Heart left ventricle (tissue), 16 donors: ENCODE measurements around the gene SLCO3A1. TPM values are rescaled to one million over a fixed set of nuclear protein-coding genes. Genes with fewer than 3 reads are reported as not detected.

Experiments
- ATAC-seq, 4 donors: fragments of 200-7000 bp; cut with Tn5 transposase; one replicate each; pipeline ENCODE4 v1.9.1; 2020 to 2022; ENCODE audit warnings: moderate library complexity in 4 of 4, mild to moderate bottlenecking in 3 of 4, moderate number of reproducible peaks in 1 of 4
- DNase-seq, 5 donors: peaks; one replicate each; pipeline ENCODE4 v3.0.0-alpha.2; 2020
- H3K27ac ChIP-seq, 12 donors: fragments of 200-600 bp; sonication (generic) in 4 of 12; one replicate each; pipeline versions ENCODE4 v1.5.0 to v1.8.0; 2016 to 2022; ENCODE audit warnings: mild to moderate bottlenecking in 2 of 12
- H3K27me3 ChIP-seq, 9 donors: fragments of 200-600 bp; sonication (generic) in 2 of 9; one replicate each; pipeline versions ENCODE4 v1.5.1 to v1.8.0; 2016 to 2022; ENCODE audit warnings: mild to moderate bottlenecking in 3 of 9
- H3K36me3 ChIP-seq, 9 donors: fragments of 200-600 bp; sonication (generic) in 2 of 9; one replicate each; pipeline versions ENCODE4 v1.5.0 to v1.8.0; 2018 to 2022; ENCODE audit warnings: mild to moderate bottlenecking in 2 of 9
- H3K4me1 ChIP-seq, 12 donors: fragments of 200-600 bp; sonication (generic) in 4 of 12; one replicate each; pipeline versions ENCODE4 v1.5.0 to v1.8.0; 2016 to 2022; ENCODE audit warnings: mild to moderate bottlenecking in 3 of 12
- H3K4me3 ChIP-seq, 12 donors: fragments of 200-600 bp; sonication (generic) in 4 of 12; one replicate each; pipeline versions ENCODE4 v1.5.0 to v1.8.0; 2017 to 2022; ENCODE audit warnings: mild to moderate bottlenecking in 9 of 12, moderate library complexity in 4 of 12
- H3K9me3 ChIP-seq, 12 donors: fragments of 200-600 bp; sonication (generic) in 4 of 12; one replicate each; pipeline versions ENCODE4 v1.5.0 to v1.8.0; 2016 to 2022; ENCODE audit warnings: mild to moderate bottlenecking in 1 of 12
- POLR2A ChIP-seq, 2 donors: fragments of 450-650 bp; IDR thresholded peaks; one replicate each; pipeline ENCODE4 v1.6.1; 2017; ENCODE audit warnings: antibody characterized with exemption in 2 of 2, mild to moderate bottlenecking in 2 of 2, moderate library complexity in 2 of 2
- WGBS, 4 donors: extraction: QIAGEN DNeasy Blood & Tissue Kit in 2 of 4; methylation state at CpG; one replicate each; pipeline versions ENCODE4 v1.1.5 to v1.1.7; 2013 to 2018; 5-methylcytosine and 5-hydroxymethylcytosine counted together
- intact Hi-C, 10 donors: fragments of 100-400 bp; cut with DNase I; formaldehyde crosslinking; loops; one replicate each; pipeline versions ENCODE4 v1.11.1 to v1.14.2; 2022
- polyA plus RNA-seq, 2 donors: library from polyadenylated mRNA; stranded (reverse); fragments of 200-250 nt; gene quantifications; one replicate each; pipeline ENCODE4 v1.2.3, GENCODE V29; 2013
- total RNA-seq, 9 donors: library from RNA; depleted of rRNA in 2 of 9; stranded (reverse); fragments of >200 nt in 2 of 9; fragmentation: NEBNext Ultra II Directional in 3 of 9; extraction: Animal tissue kit (Norgen Biotek cat#: 25700) in 3 of 9; gene quantifications; one replicate each; pipeline versions ENCODE4 v1.1.0 to v1.2.4, GENCODE V29; 2016 to 2023
- TF ChIP-seq, protein P1 (sequence below), 12 donors: fragments of 200-600 bp; sonication (generic) in 4 of 12; IDR thresholded peaks; one replicate each; pipeline versions ENCODE4 v1.5.0 to v1.8.0; 2018 to 2022; ENCODE audit warnings: antibody characterized with exemption in 12 of 12, mild to moderate bottlenecking in 5 of 12
- donor health status: ischemic (EF 13 %, LVEDD 7.1; RV severe dilation, severe dysfunction).
- donor health status: healthy with polysubstance abuse.
- donor health status: DM: no; HTN: yes; CAD: no.
- donor health status: DM: no; HTN: no; CAD: no.
- donor health status: ischemic (EF 25% LVEDD 6.9; RV normal size, moderate dysfunction).
- donor health status: ischemic (EF 25% LVEDD 5.7; RV mildly dilated, moderate dysfunction).
- donor health status: healthy.
- donor health status: DM: yes; HTN: yes; CAD: no.
- donor health status: ischemic (EF 35%, LVEDD 5.7; RV mildly dilated, moderate dysfunction).
- donor health status: nonischemic (EF 11% LVEDD 7.7; RV severe dilation, severe dysfunction).
- donor health status: DM: yes; HTN: yes; CAD: no.
- donor health status: PGD.
- donor health status: ischemic (EF 29% LVEDD 5.4; RV normal size, mild dysfunction).
- donor health status: nonischemic (EF 23%, LVEDD 6.1; RV moderate dilation, normal function).

SLCO3A1 gene
- total and polyA plus RNA-seq, 11 donors: 26.3 to 64.2 (median 50.2) TPM

DNA sequence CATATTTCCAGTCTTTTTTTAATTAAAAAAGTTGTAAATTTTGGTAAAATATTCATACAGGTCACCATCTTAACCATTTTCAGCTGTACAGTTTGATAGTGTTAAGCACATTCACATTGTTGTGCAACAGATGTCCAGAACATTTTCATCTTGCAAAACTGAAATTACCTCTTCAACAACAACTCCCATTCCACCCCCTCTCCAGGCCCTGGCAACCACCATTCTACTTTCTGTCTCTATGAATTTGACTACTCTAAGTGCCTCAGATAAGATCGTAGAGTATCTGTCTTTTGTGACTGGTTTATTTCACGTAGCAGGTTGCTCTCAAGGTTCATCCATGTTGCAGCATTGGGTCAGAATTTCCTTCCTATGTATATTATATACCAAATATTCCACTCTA, 76.0 kb downstream of the SLCO3A1 start:
- Histone ChIP-seq H3K27ac (peak overlapping the region in 7 of 12 donors; percentile 7 to 59 (median 24)), H3K4me1 (peaks cover 0 to 61% (median 53%) of the 10 kb centered on the region in 12 donors), H3K27me3 (no peaks in the 10 kb centered on the region), H3K36me3 (no peaks in the 10 kb centered on the region), H3K9me3 (peaks cover 0 to 8% (median 0%) of the 10 kb centered on the region in 12 donors), H3K4me3 (no peak overlapping the region)
- DNase-seq: peak in 1 of 5 donors; percentile 52
- intact Hi-C loops: loop anchor here in 4 of 10 donors (5.0 kb wide), 4 partner anchors 37 to 77 kb away; partner anchors contain the start of gene SLCO3A1 (in 1 of the 4)
- TF ChIP-seq, protein P1, sequence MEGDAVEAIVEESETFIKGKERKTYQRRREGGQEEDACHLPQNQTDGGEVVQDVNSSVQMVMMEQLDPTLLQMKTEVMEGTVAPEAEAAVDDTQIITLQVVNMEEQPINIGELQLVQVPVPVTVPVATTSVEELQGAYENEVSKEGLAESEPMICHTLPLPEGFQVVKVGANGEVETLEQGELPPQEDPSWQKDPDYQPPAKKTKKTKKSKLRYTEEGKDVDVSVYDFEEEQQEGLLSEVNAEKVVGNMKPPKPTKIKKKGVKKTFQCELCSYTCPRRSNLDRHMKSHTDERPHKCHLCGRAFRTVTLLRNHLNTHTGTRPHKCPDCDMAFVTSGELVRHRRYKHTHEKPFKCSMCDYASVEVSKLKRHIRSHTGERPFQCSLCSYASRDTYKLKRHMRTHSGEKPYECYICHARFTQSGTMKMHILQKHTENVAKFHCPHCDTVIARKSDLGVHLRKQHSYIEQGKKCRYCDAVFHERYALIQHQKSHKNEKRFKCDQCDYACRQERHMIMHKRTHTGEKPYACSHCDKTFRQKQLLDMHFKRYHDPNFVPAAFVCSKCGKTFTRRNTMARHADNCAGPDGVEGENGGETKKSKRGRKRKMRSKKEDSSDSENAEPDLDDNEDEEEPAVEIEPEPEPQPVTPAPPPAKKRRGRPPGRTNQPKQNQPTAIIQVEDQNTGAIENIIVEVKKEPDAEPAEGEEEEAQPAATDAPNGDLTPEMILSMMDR (IDR thresholded peaks at IDR 0.05): no peak
- no peak for TF ChIP-seq POLR2A (IDR thresholded peaks at IDR 0.05)
- WGBS, 4 donors: 51 to 70% (median 54%) methylated on average over 2 of the region's 2 CpGs
- peak; percentile 57 to 83 (median 73) for ATAC-seq

DNA sequence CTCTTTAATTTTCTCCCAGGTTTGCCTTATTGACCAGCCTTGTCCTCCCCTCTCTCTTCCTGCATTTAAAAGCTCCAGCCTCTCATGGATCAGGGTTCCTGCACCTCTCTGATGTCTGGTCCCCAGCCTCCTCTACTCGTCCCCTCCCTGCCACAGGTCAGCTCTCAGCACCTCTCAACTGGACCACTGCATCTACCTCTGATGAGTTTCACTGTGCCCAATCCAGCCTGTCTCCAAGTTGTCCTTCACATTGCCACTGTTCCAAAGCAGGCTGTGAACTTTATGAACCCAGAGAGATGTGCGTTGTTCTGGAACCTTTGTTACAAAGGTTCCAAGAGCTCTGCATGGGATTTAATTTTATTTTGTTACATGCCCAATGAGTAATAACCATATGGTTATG, 76.6 kb downstream of the SLCO3A1 start:
- Histone ChIP-seq H3K9me3 (peaks cover 0 to 10% (median 0%) of the 10 kb centered on the region in 12 donors), H3K27me3 (no peaks in the 10 kb centered on the region), H3K36me3 (no peaks in the 10 kb centered on the region), H3K4me3 (no peak overlapping the region), H3K27ac (peak overlapping the region in 8 of 12 donors; percentile 7 to 44 (median 22)), H3K4me1 (peaks cover 0 to 55% (median 48%) of the 10 kb centered on the region in 12 donors)
- ATAC-seq (peak in 3 of 4 donors; percentile 38 to 61 (median 51)), DNase-seq (no peak)
- 59 to 74% (median 63%) methylated on average over 2 of the region's 2 CpGs for WGBS, 4 donors
- TF ChIP-seq, protein P1 (IDR thresholded peaks at IDR 0.05): no peak
- TF ChIP-seq POLR2A (IDR thresholded peaks at IDR 0.05): no peak
- intact Hi-C loops: no loop called here

DNA sequence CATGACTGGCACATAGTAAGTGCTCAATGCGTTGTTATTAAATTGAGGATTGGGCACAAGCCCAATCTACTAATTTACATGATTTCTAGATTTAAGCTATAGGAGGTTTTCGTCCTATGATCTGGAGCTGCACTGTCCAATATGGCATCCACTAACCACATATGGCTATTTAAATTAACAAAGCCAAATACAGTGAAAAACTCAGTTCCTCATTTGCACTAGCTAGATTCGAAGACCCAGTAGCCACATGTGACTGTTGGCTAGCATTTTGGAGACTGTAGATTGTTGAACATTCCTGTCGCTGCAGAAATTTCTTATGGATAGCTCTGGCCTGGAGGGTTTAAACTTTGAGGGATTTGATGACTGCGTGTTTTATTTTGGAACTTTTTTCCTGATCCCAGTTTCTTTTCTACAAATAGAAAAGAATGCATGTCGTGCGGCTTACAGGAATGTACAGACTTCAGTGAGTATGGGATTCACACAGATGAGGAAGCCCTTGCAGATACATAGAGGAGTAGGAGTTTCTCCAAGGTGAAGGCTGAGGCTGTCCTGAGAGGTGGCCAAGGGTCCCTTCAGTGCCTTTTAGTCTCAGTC, 82.8 kb downstream of the SLCO3A1 start:
- no peak overlapping the region for H3K4me3 ChIP-seq
- peaks cover 0 to 57% (median 41%) of the 10 kb centered on the region in 12 donors for H3K4me1 ChIP-seq
- 67 to 85% (median 77%) methylated on average over 7 of the region's 7 CpGs for WGBS, 4 donors

DNA sequence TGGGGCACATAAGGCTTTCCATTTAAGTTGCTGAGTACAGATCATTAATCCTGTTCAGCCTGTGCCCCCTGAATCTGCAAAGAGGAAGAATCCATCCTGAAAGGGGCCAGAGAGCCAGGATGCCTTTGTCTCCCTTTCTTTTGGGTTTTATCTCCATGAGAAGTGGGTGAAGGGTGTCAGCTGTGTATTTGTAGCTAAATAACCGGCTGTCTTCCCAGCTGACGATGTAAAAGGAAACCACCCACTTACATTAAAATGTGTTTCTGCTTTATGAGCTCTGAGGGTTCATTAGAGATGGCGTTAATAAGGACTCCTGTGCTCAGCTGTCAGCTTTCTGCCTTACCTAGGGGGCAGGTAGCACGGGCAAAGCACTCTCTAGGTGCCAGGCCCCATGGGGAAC, 83.4 kb downstream of the SLCO3A1 start:
- no peak for TF ChIP-seq POLR2A (IDR thresholded peaks at IDR 0.05)
- TF ChIP-seq, protein P1 (IDR thresholded peaks at IDR 0.05): no peak
- Histone ChIP-seq H3K9me3 (peaks cover 0 to 10% (median 0%) of the 10 kb centered on the region in 12 donors), H3K4me3 (no peak overlapping the region), H3K4me1 (peaks cover 0 to 64% (median 47%) of the 10 kb centered on the region in 12 donors), H3K36me3 (no peaks in the 10 kb centered on the region), H3K27me3 (no peaks in the 10 kb centered on the region), H3K27ac (peak overlapping the region in 5 of 12 donors; percentile 11 to 53 (median 30))
- ATAC-seq: no peak
- WGBS, 4 donors: 48 to 61% (median 53%) methylated on average over 4 of the region's 4 CpGs
- intact Hi-C loops: no loop called here
- no peak for DNase-seq

More for the DNA sequence above, 82.8 kb downstream of the SLCO3A1 start:
- no peak for DNase-seq
- intact Hi-C loops: no loop called here
- TF ChIP-seq, protein P1 (IDR thresholded peaks at IDR 0.05): no peak
- no peak for TF ChIP-seq POLR2A (IDR thresholded peaks at IDR 0.05)
- ATAC-seq: no peak
- H3K36me3 ChIP-seq: no peaks in the 10 kb centered on the region
- H3K27me3 ChIP-seq: no peaks in the 10 kb centered on the region
- H3K27ac ChIP-seq: peak overlapping the region in 5 of 12 donors; percentile 11 to 53 (median 30)
- H3K9me3 ChIP-seq: peaks cover 0 to 10% (median 0%) of the 10 kb centered on the region in 12 donors
